ENCODE data around the gene SMURF2. TPM values are rescaled to one million over a fixed set of nuclear protein-coding genes. Genes with fewer than 3 reads are reported as not detected.
A peak's percentile ranks its signal among the peaks of the same experiment; 100 is the strongest.

Gene SMURF2
- total and polyA plus RNA-seq, 9 of the 15 experiments (the other 6 are each of a cell fraction or from before 2014, with no cell fraction given), result 3.8 to 22.0 (median 14.8) TPM

GRCh38 chr17:64506201-64506575 lies 155.9 kb downstream of the SMURF2 start, which contains the start of gene DDX5 (continued):
- TF ChIP-seq MEF2A (IDR thresholded peaks at IDR 0.05; ENCODE audit: control insufficient read depth, low read depth, low read length), result no peak
- TF ChIP-seq, protein P1, sequence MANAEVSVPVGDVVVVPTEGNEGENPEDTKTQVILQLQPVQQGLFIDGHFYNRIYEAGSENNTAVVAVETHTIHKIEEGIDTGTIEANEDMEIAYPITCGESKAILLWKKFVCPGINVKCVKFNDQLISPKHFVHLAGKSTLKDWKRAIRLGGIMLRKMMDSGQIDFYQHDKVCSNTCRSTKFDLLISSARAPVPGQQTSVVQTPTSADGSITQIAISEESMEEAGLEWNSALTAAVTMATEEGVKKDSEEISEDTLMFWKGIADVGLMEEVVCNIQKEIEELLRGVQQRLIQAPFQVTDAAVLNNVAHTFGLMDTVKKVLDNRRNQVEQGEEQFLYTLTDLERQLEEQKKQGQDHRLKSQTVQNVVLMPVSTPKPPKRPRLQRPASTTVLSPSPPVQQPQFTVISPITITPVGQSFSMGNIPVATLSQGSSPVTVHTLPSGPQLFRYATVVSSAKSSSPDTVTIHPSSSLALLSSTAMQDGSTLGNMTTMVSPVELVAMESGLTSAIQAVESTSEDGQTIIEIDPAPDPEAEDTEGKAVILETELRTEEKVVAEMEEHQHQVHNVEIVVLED (CRISPR knock-in tag; IDR thresholded peaks at IDR 0.05), result peak; percentile 64
- no peak for TF ChIP-seq THRB (CRISPR knock-in tag; conservative IDR thresholded peaks at IDR 0.05)
- no peak for TF ChIP-seq XRCC4 (IDR thresholded peaks at IDR 0.05; ENCODE audit: extremely low read depth, insufficient read depth, insufficient read length)
- no peak for TF ChIP-seq SMARCA4 (IDR thresholded peaks at IDR 0.05)
- TF ChIP-seq SUPT5H (IDR thresholded peaks at IDR 0.05), result peak; percentile 99
- TF ChIP-seq SREBF2 (CRISPR knock-in tag; IDR thresholded peaks at IDR 0.05), result no peak
- TF ChIP-seq, protein P2, sequence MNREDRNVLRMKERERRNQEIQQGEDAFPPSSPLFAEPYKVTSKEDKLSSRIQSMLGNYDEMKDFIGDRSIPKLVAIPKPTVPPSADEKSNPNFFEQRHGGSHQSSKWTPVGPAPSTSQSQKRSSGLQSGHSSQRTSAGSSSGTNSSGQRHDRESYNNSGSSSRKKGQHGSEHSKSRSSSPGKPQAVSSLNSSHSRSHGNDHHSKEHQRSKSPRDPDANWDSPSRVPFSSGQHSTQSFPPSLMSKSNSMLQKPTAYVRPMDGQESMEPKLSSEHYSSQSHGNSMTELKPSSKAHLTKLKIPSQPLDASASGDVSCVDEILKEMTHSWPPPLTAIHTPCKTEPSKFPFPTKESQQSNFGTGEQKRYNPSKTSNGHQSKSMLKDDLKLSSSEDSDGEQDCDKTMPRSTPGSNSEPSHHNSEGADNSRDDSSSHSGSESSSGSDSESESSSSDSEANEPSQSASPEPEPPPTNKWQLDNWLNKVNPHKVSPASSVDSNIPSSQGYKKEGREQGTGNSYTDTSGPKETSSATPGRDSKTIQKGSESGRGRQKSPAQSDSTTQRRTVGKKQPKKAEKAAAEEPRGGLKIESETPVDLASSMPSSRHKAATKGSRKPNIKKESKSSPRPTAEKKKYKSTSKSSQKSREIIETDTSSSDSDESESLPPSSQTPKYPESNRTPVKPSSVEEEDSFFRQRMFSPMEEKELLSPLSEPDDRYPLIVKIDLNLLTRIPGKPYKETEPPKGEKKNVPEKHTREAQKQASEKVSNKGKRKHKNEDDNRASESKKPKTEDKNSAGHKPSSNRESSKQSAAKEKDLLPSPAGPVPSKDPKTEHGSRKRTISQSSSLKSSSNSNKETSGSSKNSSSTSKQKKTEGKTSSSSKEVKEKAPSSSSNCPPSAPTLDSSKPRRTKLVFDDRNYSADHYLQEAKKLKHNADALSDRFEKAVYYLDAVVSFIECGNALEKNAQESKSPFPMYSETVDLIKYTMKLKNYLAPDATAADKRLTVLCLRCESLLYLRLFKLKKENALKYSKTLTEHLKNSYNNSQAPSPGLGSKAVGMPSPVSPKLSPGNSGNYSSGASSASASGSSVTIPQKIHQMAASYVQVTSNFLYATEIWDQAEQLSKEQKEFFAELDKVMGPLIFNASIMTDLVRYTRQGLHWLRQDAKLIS (CRISPR knock-in tag; IDR thresholded peaks at IDR 0.05), result no peak; the same call in none of the 2 replicates
- TF ChIP-seq CTCF (IDR thresholded peaks at IDR 0.05 in 2 of 3, conservative IDR thresholded peaks at IDR 0.05 in 1 of 3; ENCODE audit: insufficient read depth in 2 of 3, low read depth in 1 of 3, low read length in 3 of 3), result no peak
- TF ChIP-seq ATF7 (IDR thresholded peaks at IDR 0.05), result peak; percentile 97
- peak; percentile 81 for TF ChIP-seq MBD2 (IDR thresholded peaks at IDR 0.05; ENCODE audit: borderline replicate concordance, low read depth)
- no peak for TF ChIP-seq ZNF174 (CRISPR knock-in tag; IDR thresholded peaks at IDR 0.05)
- TF ChIP-seq SP2 (IDR thresholded peaks at IDR 0.05; ENCODE audit: extremely low read depth, low read depth, low read length, poor library complexity, severe bottlenecking), result no peak
- TF ChIP-seq ZNF449 (CRISPR knock-in tag; IDR thresholded peaks at IDR 0.05), result no peak
- no peak for TF ChIP-seq ZNF398 (CRISPR knock-in tag; IDR thresholded peaks at IDR 0.05)

All from K562 (cell line).